ENCODE data around the gene TMEM220.
A peak's percentile ranks its signal among the peaks of the same experiment; 100 is the strongest.
"Not testable (repeated sequence)": the region's sequence is repeated elsewhere in the genome, so short reads cannot be mapped to it uniquely, and the experiment has no call there.

The TMEM220 gene

DNA sequence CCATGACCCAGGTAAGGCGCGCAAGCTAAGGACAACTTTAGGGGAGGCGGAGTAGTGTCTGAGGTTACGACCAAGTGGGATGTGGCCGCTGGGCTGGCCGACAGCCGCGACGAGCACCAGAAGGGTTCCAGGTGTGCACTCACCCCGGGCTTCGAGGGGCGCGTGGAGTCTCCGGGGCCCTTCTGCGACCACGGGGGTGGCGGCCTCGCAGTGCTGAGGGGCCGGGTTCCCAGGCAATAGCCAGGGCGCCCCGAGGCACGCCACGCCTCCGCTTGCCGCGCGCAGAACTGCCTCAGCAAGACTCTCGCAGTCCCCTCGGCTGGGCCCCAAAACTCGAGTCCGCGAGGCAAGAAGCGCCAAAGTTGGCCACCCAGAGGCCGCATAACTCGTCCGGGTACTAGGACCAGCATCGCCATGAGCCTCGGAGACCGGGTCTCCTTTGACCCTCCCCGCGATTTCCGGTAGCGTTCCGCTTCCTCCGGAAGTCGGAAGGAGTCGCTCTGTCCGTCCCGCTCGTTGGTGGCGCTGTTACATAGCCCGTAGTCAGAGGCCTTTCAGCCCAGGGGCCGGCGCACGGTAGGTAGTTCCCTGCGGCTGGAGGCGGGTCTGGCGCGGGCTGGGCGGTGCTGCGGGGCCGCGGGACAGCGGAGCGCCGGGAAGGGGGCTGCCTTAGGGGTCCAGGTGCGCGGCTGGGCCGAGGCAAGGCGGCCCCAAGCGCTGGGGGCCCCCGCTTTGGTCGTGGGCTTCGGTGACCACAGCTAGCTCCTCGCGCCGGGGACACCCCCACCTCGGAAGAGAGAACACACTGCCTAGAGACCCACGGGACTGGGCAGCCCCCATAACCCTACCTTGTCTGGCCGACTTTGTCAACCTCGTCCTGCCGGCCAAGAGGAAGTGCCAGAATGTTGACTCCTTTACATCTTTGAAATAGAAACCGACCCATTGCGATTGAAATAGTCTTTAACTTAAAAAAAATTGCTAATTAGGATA, 32.4 kb downstream of the TMEM220 start, which contains the start of the genes ADPRM and SCO1:
Gene ADPRM, plus strand, starts transcription at position 503 of the 990 bp plus-strand sequence. CDS start 7,333 bp downstream, outside the sequence.
Gene SCO1, minus strand, starts transcription at position 442 of the 990 bp plus-strand sequence. Its CDS starts 26 bp downstream, at position 416.
- H3K4me3 ChIP-seq (ENCODE audit: low read length): peak within 1 kb of the TSS; percentile 95
- peak; percentile 81 for DNase-seq (ENCODE audit: low read depth)
- TF ChIP-seq, protein P1, sequence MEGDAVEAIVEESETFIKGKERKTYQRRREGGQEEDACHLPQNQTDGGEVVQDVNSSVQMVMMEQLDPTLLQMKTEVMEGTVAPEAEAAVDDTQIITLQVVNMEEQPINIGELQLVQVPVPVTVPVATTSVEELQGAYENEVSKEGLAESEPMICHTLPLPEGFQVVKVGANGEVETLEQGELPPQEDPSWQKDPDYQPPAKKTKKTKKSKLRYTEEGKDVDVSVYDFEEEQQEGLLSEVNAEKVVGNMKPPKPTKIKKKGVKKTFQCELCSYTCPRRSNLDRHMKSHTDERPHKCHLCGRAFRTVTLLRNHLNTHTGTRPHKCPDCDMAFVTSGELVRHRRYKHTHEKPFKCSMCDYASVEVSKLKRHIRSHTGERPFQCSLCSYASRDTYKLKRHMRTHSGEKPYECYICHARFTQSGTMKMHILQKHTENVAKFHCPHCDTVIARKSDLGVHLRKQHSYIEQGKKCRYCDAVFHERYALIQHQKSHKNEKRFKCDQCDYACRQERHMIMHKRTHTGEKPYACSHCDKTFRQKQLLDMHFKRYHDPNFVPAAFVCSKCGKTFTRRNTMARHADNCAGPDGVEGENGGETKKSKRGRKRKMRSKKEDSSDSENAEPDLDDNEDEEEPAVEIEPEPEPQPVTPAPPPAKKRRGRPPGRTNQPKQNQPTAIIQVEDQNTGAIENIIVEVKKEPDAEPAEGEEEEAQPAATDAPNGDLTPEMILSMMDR (conservative IDR thresholded peaks at IDR 0.05; ENCODE audit: low read depth, low read length): peak; percentile 56

DNA sequence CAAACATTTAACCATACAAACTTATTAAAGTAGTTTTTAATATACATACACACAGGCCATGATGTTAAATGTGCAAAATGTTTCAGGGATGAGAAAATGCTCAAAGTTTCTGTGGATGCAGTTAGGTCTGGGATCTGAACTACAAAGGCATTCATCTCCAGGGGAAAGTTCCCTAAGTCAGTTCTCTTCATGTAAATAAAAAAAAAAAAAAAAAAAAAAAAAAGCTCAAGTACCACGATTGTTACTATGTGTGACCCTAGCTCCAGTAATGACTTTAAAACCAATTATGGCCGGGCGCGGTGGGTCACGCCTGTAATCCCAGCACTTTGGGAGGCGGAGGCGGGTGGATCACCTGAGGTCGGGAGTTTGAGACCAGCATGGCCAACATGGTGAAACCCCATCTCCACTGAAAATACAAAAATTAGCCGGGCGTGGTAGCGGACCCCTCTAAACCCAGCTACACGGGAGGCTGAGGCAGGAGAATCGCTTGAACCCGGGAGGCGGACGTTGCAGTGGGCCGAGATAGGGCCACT, 33.9 kb downstream of the TMEM220 start:
- not testable (repeated sequence) for DNase-seq (ENCODE audit: low read depth)
- H3K4me3 ChIP-seq (ENCODE audit: low read length): peak overlapping the region; percentile 95

DNA sequence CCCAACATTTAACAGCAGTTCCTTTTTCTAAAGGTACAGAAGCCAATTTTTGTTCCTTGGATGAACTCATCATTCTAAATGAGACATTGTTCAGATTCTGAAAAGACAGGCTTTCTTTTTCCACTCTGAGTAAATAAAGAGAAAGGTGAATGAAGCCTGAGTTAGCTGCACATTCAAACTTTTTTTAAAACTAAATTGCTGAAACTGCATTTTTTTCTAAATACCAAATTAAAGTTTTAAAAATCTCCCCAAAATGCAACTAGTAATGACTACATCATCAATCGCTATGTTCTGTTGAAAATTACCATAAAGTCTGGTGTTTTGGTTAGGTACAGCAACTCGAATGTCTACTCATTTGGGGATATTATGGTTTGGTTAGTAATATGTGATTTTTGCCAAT, 42.3 kb downstream of the TMEM220 start:
- no peak overlapping the region for H3K4me3 ChIP-seq (ENCODE audit: low read length)
- DNase-seq (ENCODE audit: low read depth): no peak
- TF ChIP-seq, protein P1 (conservative IDR thresholded peaks at IDR 0.05; ENCODE audit: low read depth, low read length): no peak

DNA sequence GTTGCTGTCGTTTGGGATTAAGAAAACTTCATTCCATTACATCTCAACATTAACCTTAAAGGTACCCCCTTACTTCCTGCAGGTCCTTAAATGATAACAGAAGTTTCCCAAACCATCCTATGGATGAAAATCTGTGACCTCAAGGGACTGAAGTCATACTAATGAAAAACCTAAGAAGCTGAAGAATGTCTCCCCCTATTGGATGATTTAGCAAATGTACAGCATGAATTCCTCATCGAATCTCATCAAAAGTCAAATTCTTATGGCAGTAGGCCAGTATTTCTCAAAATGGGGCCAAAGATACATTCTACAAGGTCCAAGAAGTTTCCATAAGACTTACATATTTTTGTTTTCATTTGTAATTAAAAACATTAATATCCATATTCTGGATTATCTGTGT, 46.0 kb downstream of the TMEM220 start:
- TF ChIP-seq, protein P1 (conservative IDR thresholded peaks at IDR 0.05; ENCODE audit: low read depth, low read length): peak; percentile 59
- no peak overlapping the region for H3K4me3 ChIP-seq (ENCODE audit: low read length)
- no peak for DNase-seq (ENCODE audit: low read depth)

DNA sequence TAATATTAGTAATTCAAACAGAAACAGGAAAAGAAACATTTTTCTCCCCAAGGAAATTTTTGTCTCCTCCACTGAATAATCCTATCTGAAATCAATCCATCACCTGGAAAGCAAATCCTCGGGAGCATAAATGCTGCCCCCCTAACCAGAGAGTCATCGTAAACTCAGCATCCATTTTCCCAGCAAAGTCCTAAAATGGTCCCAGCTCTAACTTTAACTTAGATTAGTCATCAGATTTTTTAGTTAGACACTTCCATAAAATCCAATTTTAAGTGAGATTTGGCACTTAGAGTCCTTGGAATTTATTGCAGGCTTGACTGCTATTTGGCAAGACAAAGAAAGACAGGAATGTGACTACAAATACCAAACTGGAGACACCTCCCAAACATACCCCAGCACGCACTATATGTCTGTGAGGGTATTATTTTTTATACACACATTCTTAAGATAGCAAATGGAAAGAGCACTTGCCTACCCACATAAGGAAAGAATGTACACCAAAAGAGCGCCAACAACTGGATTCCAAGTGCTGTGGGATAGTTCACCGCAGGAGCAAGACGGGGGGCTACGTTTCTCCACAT, 47.9 kb downstream of the TMEM220 start:
- peak; percentile 51 for DNase-seq (ENCODE audit: low read depth)
- H3K4me3 ChIP-seq (ENCODE audit: low read length): no peak overlapping the region
- TF ChIP-seq, protein P1 (conservative IDR thresholded peaks at IDR 0.05; ENCODE audit: low read depth, low read length): no peak

DNA sequence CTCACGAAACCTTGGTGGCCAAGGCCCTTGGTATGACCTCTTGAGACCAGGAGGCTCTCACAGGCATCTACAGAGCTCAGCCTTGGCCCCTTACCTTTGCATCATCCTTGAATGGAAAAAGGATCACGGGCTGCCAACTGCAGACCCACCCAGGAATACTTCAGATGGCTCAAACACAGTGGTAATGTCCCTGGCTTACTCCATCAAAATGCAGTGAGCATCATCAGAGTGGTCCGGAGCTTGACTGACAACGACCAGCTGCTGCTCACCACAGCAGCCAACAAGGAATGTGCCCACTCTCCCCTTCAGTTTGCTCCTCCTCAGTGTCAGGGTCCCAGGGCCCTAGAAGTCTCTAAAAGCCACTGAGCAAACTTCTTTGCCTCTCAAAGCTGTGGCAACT, 55.1 kb downstream of the TMEM220 start:
- no peak overlapping the region for H3K4me3 ChIP-seq (ENCODE audit: low read length)
- DNase-seq (ENCODE audit: low read depth): no peak
- TF ChIP-seq, protein P1 (conservative IDR thresholded peaks at IDR 0.05; ENCODE audit: low read depth, low read length): no peak

DNA sequence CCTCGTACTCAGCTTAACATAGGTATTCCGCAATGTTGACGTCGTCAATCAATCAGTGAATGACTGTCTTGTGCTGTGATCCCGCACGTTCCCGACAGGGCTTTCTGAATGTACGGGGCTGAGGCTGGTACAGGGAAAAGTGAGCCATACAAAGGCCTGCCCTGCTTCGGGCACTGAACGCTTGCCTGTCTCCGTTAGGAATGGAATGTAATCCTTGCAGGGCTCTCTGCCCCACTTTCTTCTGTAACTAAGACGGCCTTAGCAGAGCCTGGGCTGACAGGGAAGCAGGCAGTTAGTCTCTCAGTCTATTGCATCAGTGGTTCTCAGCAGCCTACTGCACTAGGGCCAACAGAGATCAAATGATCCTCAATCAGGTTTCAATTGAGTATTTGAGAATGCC, 56.5 kb downstream of the TMEM220 start:
- DNase-seq (ENCODE audit: low read depth): peak; percentile 51
- TF ChIP-seq, protein P1 (conservative IDR thresholded peaks at IDR 0.05; ENCODE audit: low read depth, low read length): no peak
- no peak overlapping the region for H3K4me3 ChIP-seq (ENCODE audit: low read length)

Data from retinal pigment epithelial cell (primary cell).